Measurements from ENCODE around the gene CR1.
"Not testable (repeated sequence)": the region's sequence is repeated elsewhere in the genome, so short reads cannot be mapped to it uniquely, and the experiment has no call there.

Gene CR1

DNA sequence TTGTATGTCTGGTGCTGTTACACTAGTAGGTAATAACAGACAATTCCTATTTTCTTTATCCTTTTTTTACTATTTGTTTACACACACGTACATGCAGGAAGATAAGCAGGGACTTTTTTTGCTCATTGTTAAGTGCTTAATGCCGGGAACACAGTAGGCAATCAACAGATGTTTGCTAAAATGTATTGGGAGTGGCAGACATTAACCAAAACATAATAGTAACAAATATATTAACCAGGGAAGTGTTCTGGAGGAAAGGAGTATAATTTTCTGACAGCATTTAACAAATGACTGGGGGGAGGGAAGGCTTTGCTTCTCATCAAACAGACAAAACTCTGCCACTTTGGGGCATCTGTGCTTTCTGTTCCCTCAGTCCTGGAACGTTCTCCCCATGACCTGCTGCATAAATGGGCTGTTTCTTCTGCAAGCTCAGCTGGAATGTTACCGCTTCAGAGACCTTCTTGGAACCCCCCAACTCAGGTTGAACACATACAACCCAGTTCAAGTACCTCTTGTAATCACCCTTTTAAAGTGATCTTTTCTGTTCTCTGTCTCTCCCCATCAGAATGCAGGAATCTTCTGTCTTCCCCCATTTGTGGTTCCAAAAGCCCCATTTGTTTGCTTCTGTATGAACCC lies 151.1 kb downstream of the CR1 start:
- DNase-seq = no peak

DNA sequence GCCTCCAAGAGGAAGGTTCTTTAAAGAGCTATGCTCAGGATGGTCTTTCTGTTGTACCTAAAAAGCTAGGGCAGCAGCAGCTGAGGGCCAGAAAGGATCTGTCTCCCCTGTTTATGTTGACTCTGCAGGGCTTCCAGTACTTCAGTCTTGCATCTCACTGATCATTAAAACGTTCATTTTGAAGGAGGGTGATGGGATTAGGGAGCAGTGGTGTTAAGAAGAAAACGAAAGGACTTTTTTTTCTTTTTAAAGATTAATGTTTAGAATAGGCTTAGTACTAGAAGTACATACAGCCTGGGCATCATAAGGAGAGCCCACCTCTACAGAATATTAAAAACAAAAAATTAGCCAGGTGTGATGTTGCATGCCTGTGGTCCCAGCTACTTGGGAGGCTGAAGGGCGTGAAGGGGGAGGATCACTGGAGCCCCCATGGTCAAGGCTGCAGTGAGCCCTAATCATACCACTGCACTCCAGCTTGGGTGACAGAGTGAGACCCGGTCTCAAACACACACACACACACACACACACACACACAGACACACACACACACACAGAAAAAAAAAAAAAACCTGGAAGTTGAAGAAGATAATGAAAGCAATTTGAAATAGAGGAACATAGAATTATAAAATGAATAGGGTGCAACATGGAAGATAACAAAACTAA lies 151.8 kb downstream of the CR1 start:
- DNase-seq = no peak

DNA sequence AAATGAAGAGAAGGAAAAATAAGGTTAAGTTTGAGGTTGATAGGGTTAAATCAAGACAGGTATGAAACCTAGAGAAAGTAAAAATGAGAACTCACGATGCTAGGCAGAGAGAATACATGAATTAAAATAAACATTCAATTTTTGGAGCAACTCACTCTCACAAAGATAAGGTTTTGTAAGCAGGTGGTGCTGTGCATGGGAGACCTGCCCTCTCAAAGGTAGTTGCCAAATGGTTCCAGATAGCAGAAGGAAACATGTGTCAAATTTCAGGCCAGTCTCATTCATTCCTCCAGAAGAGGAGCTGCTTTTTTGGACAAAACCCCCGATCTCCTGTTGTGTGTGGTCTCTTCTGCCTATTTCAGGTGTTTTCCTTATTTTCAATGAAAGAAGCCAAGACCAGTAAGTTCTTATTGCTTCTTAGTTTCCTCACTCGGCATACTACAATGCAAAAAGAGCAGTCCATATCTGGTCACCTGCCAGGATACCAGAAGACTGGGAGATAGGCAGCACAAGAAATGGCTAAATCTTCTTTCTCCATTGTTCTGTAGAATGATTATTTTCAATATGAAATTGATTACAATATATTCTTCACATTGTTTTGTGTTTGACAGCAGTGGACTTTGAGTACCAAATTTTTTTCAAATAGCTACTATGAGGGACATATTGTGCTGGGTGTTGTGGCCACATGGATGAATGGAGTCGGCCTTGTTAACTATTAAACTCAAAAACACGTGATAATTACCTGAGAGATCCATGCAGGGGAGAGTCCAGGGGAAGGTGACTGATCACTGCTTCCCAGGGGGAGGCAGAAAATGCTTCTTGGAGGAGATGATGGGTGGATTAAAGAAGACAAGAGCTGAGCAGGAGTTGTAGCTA lies 152.6 kb downstream of the CR1 start:
- peak; percentile 15 for DNase-seq

- no peak for DNase-seq
These were observed 153.3 kb downstream of the CR1 start for GRCh38 chr1:207649210-207649753.

DNA sequence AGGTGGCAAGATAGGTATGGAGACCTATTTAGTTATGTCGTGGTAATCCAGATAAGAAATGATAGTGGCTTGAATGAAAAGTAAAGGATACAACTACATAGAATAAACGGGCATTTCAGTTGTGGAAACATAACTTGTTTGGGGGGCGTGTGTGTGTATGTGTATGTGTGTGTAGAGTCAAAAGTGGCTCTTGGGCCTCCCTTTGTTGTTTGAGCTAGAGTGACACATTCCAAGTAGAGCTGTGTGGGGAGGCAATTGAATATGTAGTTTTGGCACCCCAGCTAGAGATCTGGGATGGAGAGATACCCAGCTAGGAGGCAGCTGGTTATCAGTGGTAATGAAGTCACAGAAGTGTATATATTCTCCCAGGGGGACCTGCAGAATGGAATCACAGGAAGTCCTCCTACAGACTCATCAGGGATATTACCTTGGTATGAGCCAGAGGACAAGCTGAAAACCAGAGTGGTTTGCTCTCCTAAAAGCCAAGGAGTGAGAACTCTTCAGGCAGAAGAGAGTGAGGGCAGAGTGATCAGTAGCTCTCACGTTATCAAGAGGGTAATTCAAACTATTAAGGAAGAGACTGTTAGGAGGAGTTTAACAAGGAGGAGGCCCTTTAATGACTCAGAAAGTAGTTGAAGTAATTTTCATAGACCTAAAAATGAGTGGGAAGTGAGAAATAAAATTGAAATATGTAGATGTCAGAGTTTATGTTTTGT lies 154.1 kb downstream of the CR1 start:
- no peak for DNase-seq

DNA sequence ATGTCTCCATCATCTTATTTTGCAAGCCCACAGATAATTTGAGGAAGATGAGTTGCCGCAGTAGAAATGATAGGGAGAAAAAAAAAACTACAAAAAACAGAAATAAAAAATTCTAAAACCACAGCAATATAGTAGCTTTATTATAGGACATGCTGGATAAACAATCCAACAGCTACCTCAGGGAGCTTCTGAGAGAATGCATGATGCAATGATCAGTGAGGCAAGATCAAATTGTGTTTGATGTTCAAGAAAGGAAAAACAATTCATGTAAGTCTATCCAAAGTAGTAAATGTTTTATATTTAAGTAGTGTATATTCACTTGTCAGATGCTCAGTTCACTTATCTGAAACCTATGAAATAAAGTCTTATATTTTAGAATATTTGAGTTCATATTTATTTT lies 155.6 kb downstream of the CR1 start:
- DNase-seq = no peak

DNA sequence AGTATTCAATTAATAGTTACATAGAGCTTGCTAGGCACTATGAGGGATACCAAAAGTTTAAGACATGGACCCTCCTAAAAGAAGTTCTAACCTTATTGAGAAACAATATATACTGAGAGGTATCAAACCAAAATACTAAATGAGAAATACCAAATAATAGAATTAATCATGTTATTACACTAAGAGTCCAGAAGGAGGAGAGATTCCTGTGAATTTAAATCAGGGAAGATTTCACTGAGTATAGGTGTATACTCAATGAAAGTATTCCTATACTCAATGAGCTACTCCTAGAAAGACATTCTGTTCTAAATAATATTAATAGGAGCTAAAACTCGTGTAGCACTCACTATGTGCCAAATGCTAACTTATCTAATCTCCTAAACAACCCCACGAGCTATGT lies 158.4 kb downstream of the CR1 start:
- no peak for DNase-seq

- no peak for DNase-seq
These were observed 162.5 kb downstream of the CR1 start for GRCh38 chr1:207658408-207658807.

GRCh38 chr1:207658904-207659485 lies 163.0 kb downstream of the CR1 start:
- DNase-seq = no peak

DNA sequence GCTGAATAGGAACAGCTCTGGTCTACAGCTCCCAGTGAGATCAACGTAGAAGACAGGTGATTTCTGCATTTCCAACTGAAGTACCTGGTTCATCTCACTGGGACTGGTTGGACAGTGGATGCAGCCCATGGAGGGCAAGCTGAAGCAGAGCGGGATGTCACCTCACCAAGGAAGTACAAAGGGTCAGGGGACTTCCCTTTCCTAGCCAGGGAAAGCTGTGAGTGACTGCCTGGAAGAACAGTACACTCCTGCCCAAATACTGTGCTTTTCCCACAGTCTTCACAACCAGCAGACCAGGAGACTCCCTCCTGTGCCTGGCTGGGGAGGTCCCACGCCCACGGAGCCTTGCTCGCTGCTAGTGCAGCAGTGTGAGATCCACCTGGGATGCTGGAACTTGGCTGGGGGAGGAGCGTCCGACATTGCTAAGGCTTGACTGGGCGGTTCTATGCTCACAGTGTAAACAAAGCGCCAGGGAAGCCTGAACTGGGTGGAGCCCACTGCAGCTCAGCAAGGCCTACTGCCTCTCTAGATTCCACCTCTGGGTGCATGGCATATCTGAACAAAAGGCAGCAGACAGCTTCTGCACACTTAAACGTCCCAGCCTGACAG lies 163.7 kb downstream of the CR1 start:
- no peak for DNase-seq

GRCh38 chr1:207661420-207661819 lies 165.5 kb downstream of the CR1 start:
- not testable (repeated sequence) for DNase-seq

GRCh38 chr1:207666342-207666741 lies 170.4 kb downstream of the CR1 start:
- DNase-seq = no peak

DNA sequence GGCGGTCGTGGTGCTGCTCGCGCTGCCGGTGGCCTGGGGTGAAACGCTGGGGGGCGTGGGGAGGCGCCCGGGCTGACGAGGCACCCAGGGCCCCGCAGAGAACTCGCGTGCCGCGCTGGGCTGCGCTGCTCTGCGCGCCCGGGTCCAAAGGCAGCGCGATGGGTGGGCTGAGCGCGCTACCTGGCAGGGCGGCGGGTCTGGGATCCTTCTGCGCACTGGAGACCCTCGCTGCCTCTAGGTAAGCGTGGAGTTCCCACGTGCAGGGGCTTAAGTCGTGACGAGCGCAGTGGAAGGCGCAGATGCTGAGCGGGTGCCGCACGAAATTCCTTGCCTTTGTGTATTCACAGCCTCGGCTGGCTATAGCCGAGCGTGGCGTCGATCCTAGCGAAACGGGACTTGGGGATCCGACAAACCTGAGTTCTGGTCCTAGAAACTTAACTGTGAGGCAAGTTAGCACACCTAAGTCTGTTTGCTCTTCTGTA lies 173.6 kb downstream of the CR1 start:
- DNase-seq = no peak

DNA sequence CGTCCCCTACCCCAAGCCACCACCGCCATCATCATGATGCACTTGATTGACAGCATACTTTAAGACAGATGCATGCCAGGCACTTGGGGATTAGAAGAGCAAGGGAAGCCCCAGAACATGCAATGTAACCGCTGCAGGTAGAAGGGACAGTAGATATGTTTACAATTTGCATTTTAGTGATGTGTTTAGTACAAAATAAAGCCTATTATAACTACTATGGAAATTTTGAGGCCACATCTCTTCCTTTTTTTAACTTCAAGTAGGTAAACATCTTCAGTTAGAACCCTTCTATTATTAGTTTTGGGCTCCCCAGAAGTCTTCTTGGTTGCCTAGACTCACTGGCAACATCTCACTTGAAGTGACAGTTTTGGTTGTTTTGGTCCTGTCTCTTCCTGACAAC lies 174.2 kb downstream of the CR1 start:
- no peak for DNase-seq

- no peak for DNase-seq
These were observed 175.0 kb downstream of the CR1 start for GRCh38 chr1:207670997-207671396.

DNA sequence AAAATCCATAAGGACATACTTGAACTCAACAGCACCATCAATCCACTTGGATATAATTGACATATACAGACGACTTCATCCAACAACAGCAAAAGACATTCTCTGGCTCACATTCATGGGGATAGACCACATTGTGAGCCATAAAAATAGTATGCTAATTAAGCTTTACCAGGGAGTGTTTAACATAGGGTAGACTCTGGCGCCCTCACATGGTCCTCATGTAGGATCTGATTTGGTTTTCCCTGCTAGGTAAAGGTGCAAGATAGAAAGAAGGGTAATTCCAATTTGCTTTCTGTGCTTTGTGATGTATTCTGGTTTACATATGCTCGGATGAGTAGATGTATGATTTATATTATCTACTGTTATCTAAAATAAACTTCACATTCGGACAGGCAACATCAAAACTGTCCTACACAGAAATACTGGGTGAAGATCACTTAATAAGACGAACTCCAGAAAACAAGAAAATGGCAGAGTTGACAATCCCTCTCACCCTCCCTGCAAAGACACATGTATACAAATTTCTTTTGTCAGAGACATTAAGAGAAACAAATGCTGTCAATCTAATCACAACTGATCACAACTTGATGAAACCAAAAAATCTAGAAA lies 176.7 kb downstream of the CR1 start:
- DNase-seq = no peak

DNA sequence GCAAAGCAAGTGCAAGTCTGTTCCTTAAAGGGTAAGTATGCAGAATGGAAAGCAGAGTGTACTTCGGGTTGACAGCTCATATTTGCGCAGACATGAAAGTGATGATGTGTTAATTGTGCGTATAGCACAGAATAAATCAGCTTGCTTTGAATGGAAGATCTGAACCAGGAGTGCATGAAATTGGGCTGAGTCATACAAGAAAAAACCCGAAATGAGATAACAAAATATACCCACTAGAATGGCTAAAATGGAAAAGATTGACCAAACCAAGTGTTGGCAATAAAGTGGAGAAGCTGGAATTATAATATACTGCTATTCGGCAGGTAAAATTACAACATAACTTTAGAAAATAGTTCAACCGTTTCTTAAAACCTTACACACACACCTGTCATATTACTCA lies 177.4 kb downstream of the CR1 start:
- no peak for DNase-seq

GRCh38 chr1:207676153-207676552 lies 180.2 kb downstream of the CR1 start:
- no peak for DNase-seq

- DNase-seq = not testable (repeated sequence)
These were observed 184.8 kb downstream of the CR1 start for GRCh38 chr1:207680590-207681388.

- DNase-seq = not testable (repeated sequence)
These were observed 187.0 kb downstream of the CR1 start for GRCh38 chr1:207682872-207683434.

Data from NCI-H2029 (cell line).